SK-N-SH (cell line): ENCODE measurements around the gene MAML3.

ENCODE experiments used
- CTCF ChIP-seq: fragments of 200-600 bp; sonication (generic); IDR thresholded peaks from 2 replicates; pipeline ENCODE4 v1.6.1; 2017; ENCODE audit warnings: antibody characterized with exemption, mild to moderate bottlenecking, moderate library complexity
- ELF1 ChIP-seq: IDR thresholded peaks from 2 replicates; pipeline ENCODE4 v1.4.0; 2012
- EP300 ChIP-seq, 2 experiments: IDR thresholded peaks; 2 replicates each; pipeline versions ENCODE4 v1.4.0 to v1.6.1; 2012; ENCODE audit warnings: borderline replicate concordance in 1 of 2, low read depth in 1 of 2, low read length in 1 of 2
- EZH2phosphoT487 ChIP-seq: fragments of 200-600 bp; sonication (generic); IDR thresholded peaks from 2 replicates; pipeline ENCODE4 v1.6.1; 2017; ENCODE audit warnings: low read depth, mixed run types, mild to moderate bottlenecking, antibody characterized with exemption, moderate library complexity, borderline replicate concordance
- FOSL2 ChIP-seq: IDR thresholded peaks from 2 replicates; pipeline ENCODE4 v1.4.0; 2012; ENCODE audit warnings: low read depth, mild to moderate bottlenecking, moderate library complexity, borderline replicate concordance
- MXI1 ChIP-seq: IDR thresholded peaks from 2 replicates; pipeline ENCODE4 v1.6.1; 2012; ENCODE audit warnings: mild to moderate bottlenecking, low read depth, low read length, improper control_type of control experiment
- RAD21 ChIP-seq: IDR thresholded peaks from 2 replicates; pipeline ENCODE4 v1.6.1; 2012; ENCODE audit warnings: mild to moderate bottlenecking, low read length
- RXRA ChIP-seq: IDR thresholded peaks from 2 replicates; pipeline ENCODE4 v1.4.0; 2012; ENCODE audit warnings: low read depth, mild to moderate bottlenecking, borderline replicate concordance
- TAF1 ChIP-seq: IDR thresholded peaks from 2 replicates; pipeline ENCODE4 v1.6.1; 2012; ENCODE audit warnings: low read depth, mild to moderate bottlenecking, low read length, moderate library complexity, borderline replicate concordance
- TCF12 ChIP-seq: IDR thresholded peaks from 2 replicates; pipeline ENCODE4 v1.4.0; 2012
- USF2 ChIP-seq: fragments of 150-350 bp; IDR thresholded peaks from 2 replicates; pipeline ENCODE4 v1.6.1; 2017; ENCODE audit warnings: antibody characterized with exemption, low read length, low read depth, borderline replicate concordance
- YY1 ChIP-seq: IDR thresholded peaks from 2 replicates; pipeline ENCODE4 v1.4.0; 2012; ENCODE audit warnings: low read depth, mild to moderate bottlenecking
- TF ChIP-seq, protein P1 (sequence below): IDR thresholded peaks from 2 replicates; pipeline ENCODE4 v1.4.0; 2012; ENCODE audit warnings: low read depth, borderline replicate concordance

GRCh38 chr4:140127422-140127821, 26.6 kb downstream of the MAML3 start:
- TF ChIP-seq MXI1: no peak
- TF ChIP-seq EP300 (IDR thresholded peaks at IDR 0.05; ENCODE audit: borderline replicate concordance in 1 of 2, low read depth in 1 of 2, low read length in 1 of 2): no peak
- TF ChIP-seq ELF1: no peak
- TF ChIP-seq CTCF: no peak
- no peak for TF ChIP-seq USF2
- no peak for TF ChIP-seq EZH2phosphoT487
- TF ChIP-seq, protein P1, sequence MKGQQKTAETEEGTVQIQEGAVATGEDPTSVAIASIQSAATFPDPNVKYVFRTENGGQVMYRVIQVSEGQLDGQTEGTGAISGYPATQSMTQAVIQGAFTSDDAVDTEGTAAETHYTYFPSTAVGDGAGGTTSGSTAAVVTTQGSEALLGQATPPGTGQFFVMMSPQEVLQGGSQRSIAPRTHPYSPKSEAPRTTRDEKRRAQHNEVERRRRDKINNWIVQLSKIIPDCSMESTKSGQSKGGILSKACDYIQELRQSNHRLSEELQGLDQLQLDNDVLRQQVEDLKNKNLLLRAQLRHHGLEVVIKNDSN: no peak
- TF ChIP-seq TCF12: no peak
- no peak for TF ChIP-seq YY1
- TF ChIP-seq TAF1: no peak
- TF ChIP-seq RAD21: no peak
- TF ChIP-seq RXRA: no peak
- TF ChIP-seq FOSL2: no peak
